T-helper 1 cell treated with Interleukin-12 subunit alpha and Interleukin-12 subunit beta and Interleukin-4 antibody, amounts not matched to agents 30 ng/mL and 1 ng/mL, for 36 hours (primary cell): ENCODE data around the gene CCNT2. TPM values are rescaled to one million over a fixed set of nuclear protein-coding genes. Genes with fewer than 3 reads are reported as not detected.
"Not testable (repeated sequence)": the region's sequence is repeated elsewhere in the genome, so short reads cannot be mapped to it uniquely, and the experiment has no call there.

ENCODE experiments used
- intact Hi-C: fragments of 100-400 bp; cut with micrococcal nuclease; formaldehyde crosslinking; loops from one replicate; pipeline ENCODE4 v1.15.1; 2024
- total RNA-seq: library from RNA; stranded (reverse); gene quantifications from 2 replicates; pipeline ENCODE4 v1.2.3, GENCODE V29; 2022

Gene CCNT2
- total RNA-seq, 1 donor from 2014 or later = 46.6 TPM

- intact Hi-C loops = loop anchor here (1.0 to 2.0 kb wide), 14 partner anchors 134 to 1466 kb away; partner anchors contain the start of genes DARS1, MCM6, RAB3GAP1 and UBXN4
These were observed 615 bp upstream of the CCNT2 start for GRCh38 chr2:134917888-134918525.

DNA sequence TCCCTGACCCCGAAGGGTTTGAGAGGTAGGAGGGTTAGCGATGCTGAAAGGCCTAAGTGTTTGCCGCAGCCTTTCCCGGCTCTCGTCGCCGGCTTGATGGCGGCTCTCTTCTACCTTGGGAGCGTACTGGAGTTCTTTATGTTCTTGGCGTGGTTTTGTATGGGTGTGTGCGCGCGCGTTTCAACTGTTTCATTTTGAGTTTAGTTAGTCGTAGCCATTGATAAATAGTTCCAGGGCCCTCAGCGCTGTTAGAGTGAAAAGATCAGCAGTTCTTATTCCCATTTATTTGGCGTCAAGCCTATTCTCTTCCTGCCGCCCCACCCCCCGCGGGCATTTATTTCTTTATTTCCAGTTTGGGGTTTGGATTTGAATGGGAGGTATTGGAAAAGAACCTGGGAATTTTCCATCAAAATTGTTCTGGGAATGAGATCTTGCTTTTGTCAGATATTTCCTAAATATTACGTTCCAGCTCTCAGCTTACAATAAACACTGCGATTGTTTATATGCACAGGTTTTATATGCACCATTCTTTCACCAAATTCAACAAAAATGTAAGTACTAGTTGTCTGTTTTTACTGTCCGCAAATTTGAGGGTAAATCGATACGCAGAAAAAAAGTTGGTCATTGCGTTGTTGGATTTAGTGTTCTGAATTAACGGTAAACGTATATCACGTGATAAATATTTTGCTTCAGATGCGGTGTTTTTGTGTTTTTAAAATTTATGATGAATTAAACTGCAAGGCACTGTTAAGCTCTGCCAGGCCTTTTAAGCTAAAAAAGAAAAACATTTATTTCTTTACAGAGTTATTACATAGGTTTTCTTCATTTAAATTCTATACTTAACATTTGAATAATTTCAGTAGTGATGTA lies 954 bp downstream of the CCNT2 start:
- intact Hi-C loops = loop anchor here (1.0 to 2.0 kb wide), 5 partner anchors 249 to 1408 kb away; no protein-coding TSS in a partner anchor

GRCh38 chr2:134924912-134925311 lies 6.3 kb downstream of the CCNT2 start:
- intact Hi-C loops = no loop called here

DNA sequence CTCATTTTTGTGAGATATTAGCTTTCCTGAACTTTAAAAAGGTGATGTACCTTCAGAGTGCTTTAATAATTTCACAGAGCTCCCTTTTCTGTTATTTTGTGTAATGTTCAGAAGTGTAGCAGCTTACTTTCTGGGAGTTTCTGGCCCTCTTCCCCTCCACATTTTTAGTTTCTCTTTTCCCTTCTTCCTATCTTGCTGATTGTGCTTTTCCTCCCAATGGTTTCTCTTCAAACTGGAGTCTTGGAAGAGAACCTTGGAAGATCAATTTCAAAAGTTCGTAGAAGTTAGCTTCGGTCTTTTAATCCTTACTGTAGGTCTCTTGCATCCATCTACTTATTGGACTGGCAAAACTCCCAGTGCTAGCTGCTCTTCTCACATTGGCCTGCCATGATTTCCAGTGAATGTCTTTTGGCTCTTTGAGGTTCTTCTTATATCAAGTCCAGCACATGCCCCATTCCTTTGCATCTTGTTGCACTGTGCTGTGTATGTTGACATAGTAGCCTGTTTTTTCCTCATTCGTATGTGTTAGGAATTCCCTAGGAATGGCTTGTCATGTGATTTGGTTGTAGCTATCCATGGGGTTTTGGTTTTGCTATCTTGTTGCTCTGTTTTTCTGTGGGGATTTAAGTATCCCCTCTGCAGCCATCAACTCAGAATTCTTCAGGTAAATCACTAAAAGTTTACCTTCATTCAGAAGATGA lies 7.8 kb downstream of the CCNT2 start:
- intact Hi-C loops = loop anchor here (2.0 kb wide), 1 partner anchor 14 kb away; no protein-coding TSS in a partner anchor

DNA sequence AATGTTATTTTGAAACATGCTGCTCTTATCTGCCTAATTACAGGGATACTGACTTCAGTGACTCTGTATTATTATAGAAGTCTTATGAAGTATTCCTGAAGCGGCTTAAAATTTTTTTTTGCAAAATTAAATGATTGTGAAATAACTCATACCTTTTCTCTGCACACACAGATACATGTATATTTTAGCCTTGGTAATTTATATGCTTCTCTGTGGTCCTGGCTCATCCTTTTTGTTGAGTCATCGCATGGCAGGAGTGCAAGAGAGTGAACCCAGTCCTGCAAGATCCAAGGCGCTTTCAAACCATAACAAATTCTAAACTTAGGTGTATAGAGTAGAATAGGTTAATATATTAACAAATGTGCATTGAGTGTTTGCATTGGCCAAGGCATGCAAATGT lies 8.6 kb downstream of the CCNT2 start:
- intact Hi-C loops = loop anchor here (2.0 kb wide), 1 partner anchor 14 kb away; no protein-coding TSS in a partner anchor

DNA sequence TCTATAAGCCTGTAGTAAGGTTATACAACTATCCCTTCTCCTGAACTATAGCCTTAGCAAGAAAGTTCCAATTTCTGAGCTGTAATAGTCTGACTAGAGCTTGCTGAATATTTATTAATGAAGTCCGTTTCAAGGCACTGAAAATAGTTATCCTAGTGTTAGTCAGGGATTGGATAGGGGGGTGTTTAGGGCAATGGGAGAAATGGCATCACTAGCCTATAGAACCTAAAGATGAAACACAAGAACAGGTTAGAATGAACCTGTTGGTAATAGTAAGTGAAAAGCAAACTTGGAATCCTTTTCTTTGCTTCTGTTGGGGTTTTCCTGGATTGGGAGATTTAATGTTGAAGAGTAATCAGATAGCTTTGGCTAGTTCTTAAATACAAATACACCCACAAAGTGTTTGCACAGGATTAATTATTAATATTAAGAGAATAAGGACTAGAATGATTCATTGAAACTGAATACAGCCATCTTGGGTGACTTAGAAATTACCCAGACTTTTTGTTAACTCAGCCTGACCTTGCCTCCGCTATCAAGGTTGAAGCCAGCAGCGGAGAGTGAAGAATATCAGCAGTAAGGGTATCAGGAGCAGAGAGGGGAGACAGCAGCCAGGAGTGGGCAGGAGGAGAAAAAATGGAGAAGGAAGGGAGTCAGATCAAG lies 14.4 kb downstream of the CCNT2 start:
- intact Hi-C loops = no loop called here

DNA sequence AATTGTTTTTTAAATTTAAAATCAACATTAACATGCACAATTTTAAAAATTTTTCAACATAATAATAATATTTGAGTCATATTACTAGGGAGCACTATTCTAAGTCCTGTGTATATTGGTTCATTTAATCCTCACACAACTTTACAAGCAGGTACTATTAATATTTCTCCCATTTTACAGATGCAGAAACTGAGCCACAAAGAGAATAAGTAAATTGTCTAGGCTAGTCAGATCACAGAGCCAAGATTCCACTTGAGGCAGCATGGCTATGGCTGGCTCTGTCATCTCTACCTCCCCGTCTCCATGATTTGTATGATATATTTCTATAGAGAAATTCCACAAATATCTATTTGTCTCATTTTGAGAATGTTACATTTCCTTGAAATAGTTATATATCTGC lies 15.1 kb downstream of the CCNT2 start:
- intact Hi-C loops = no loop called here

DNA sequence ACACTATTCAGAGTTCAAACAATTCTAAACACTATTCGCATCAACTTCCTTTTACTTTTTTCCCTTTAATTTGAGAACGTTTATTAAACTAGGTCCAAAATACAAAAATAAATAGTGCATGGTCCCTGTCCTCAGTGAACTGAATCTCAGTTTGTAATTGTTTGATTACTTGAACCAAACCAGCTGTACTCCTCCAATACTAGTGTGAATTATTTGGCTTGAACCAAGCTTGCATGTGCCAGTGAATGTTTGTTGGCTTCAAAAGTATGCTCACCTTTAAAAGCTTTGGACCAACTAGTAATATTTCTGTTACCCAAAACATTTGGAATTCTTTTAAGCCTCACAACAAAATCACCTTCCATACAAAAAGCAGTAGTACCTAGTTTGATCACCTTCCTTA lies 15.5 kb downstream of the CCNT2 start:
- intact Hi-C loops = no loop called here

- intact Hi-C loops = no loop called here
These were observed 16.0 kb downstream of the CCNT2 start for GRCh38 chr2:134934641-134935040.

DNA sequence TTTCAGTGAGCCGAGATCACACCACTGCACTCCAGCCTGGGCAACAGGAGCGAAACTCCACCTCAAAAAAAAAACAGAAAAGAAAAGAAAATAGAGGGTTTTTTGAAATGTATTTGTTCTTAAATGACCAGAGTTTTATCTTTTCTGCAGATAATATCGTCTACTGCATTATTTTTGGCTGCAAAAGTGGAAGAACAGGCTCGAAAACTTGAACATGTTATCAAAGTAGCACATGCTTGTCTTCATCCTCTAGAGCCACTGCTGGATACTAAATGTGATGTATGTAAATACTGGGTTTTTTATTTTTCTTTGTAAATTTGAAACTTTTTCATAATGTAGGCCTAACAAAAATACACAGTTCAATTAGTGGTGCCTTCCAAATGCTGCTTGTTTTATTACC lies 18.1 kb downstream of the CCNT2 start:
- intact Hi-C loops = no loop called here

DNA sequence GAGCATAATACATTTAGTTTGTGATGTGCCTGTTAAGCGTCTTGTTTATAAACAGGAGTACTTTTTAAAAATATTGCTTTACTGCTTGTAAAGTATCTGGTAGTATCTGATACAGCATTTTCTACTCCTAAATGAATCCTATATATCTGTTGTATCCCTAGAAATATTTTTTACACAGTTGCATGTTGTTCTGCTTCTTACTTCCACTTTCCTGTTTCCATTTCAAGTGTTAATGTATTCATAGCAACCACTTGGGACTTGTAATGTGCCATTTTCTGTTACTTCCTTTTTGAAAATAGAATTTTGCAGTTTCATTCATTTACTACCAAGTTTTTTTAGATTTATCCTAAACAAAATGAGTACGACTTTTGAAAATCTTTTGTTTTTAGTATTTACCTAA lies 24.9 kb downstream of the CCNT2 start:
- intact Hi-C loops = no loop called here

DNA sequence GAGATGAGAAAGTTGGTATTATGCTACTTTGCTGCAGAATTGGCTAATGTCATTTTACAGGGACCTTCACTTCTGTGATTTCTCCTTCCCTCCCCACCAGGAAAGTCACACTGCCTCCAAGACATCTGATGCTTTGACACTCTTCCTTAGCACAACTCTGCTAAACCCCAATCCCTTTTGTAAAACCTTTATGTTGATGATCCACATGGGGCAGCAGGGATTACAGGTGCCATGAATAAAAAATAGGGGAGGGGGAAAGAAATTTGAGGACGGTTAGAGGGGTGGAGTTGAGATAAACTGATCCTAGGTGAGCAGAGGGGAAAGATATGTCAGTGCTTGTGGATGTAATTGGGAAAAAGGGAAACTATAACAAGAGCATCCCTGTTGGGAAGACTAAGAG lies 26.4 kb downstream of the CCNT2 start:
- intact Hi-C loops = no loop called here

DNA sequence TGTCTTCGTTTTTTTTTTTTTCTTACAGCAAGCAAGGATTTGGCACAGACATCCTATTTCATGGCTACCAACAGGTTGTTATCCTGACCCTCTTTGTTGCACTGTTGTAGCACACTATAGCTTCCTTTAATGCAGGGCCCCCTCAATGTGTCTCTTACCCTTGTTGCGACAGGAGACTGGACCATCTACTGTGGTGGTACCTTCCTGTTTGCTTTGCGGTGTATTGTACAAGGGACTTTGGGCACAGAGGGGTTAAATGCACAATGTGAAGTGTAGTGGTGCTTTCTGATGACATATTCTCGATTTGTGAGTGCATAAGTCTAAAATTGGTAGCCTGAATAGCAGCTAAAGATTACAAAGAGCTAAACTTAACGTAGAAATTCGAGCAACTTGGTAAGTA lies 27.5 kb downstream of the CCNT2 start:
- intact Hi-C loops = no loop called here

GRCh38 chr2:134949981-134950708 lies 31.5 kb downstream of the CCNT2 start:
- intact Hi-C loops = no loop called here

GRCh38 chr2:134950886-134951285 lies 32.3 kb downstream of the CCNT2 start:
- intact Hi-C loops = no loop called here

DNA sequence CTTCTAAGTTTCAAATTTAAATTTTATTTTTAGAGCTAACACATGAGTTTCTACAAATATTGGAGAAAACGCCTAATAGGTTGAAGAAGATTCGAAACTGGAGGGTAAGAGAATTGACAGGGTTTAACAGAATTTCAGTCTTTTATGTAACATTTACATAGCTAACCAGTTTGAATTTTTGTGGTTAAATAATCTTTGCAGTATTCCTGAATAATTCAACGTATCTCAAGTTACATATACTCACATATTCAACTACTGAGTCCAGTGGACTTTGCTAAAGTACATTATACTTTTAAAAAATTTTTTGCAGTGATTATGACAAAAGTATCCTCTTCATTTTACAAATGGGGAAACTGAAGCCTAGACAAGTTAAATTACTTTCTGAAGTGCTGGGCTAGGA lies 34.0 kb downstream of the CCNT2 start:
- intact Hi-C loops = no loop called here

GRCh38 chr2:134954065-134954464 lies 35.4 kb downstream of the CCNT2 start:
- intact Hi-C loops = no loop called here

GRCh38 chr2:134955744-134956143 lies 37.1 kb downstream of the CCNT2 start:
- intact Hi-C loops = no loop called here

DNA sequence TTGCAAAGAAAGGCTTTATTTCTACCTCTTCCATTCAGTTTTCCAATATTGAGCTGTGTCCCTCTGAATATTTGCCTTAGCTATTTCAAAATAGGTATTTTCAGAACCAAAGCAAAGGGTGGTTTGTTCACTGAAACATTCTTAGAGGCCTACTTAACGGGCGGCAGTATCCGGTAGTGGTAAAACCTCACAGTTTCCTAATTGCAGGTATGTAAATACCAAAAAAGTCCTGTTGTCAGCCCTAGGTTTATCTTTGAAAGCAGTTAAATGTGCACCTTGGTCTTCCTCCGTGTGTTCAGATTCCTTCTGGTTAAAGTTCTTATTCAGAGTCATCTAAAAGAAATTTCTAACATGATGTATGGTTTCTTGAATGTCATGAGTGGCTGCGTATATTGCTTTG lies 38.9 kb downstream of the CCNT2 start:
- intact Hi-C loops = no loop called here

DNA sequence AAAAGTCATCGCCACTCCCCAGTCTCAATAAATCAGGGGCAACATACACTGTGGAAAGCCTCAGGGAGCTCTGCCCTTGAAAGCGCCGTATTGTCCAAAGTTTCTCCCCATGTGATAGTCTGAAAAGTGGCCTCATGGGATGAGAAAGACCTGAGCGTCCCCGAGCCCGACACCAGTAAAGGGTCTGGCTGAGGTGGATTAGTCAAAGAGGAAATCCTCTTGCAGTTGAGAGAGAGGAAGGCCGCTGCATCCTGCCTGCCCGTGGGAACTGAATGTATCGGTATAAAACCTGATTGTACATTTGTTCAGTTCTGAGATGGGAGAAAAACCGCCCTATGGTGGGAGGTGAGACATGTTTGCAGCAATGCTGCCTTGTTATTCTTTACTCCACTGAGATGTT lies 48.5 kb downstream of the CCNT2 start:
- intact Hi-C loops = not testable (repeated sequence)
